Choroid plexus epithelial cell (primary cell): ENCODE results near the gene ASAP2.

Experiments
- DNase-seq: peaks from one replicate; pipeline ENCODE4 v3.0.0-alpha.2; 2010; ENCODE audit warnings: low read depth
- H3K4me3 ChIP-seq: 2 replicates; pipeline ENCODE4 v1.5.1; 2011; ENCODE audit warnings: low read depth, mild to moderate bottlenecking, control low read depth, low read length, moderate library complexity
- CTCF ChIP-seq: conservative IDR thresholded peaks from 2 replicates; pipeline ENCODE4 v1.5.1; 2011; ENCODE audit warnings: low read depth, mild to moderate bottlenecking, control low read depth, inconsistent platforms, low read length, moderate library complexity

The ASAP2 gene

GRCh38 chr2:9355716-9356115, 149.1 kb downstream of the ASAP2 start:
- no peak for DNase-seq
- TF ChIP-seq CTCF: no peak
- no peak overlapping the region for H3K4me3 ChIP-seq

- DNase-seq: no peak
- TF ChIP-seq CTCF: no peak
- no peak overlapping the region for H3K4me3 ChIP-seq
Observed at GRCh38 chr2:9356261-9356660, 149.6 kb downstream of the ASAP2 start.

- DNase-seq: no peak
- no peak overlapping the region for H3K4me3 ChIP-seq
- TF ChIP-seq CTCF: no peak
Observed at GRCh38 chr2:9358846-9359245, 152.2 kb downstream of the ASAP2 start.

- no peak for DNase-seq
- no peak for TF ChIP-seq CTCF
- no peak overlapping the region for H3K4me3 ChIP-seq
Observed at GRCh38 chr2:9359463-9359862, 152.9 kb downstream of the ASAP2 start.

GRCh38 chr2:9360110-9360509, 153.5 kb downstream of the ASAP2 start:
- H3K4me3 ChIP-seq: no peak overlapping the region
- TF ChIP-seq CTCF: no peak

DNA sequence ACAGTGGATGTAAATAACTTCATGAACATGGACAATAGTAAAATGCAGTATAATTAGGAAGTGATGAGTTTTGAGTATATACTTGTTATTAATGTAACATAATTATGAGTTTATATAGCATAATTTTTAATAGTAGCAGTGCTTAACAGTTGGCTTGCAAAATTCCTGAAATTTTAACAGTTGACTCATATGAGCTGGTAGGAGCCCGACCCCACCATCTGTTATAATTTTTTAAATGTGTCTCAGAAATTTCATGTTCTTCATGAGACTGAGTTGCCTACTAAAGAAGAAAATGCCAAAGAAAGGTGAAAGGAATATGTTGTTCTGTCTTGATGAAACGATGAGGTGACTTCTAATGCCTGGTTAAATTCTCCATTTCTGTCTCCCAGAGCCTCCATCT, 154.1 kb downstream of the ASAP2 start:
- peak; percentile 31 for DNase-seq
- no peak for TF ChIP-seq CTCF
- H3K4me3 ChIP-seq: no peak overlapping the region

More at GRCh38 chr2:9360110-9360509, 153.5 kb downstream of the ASAP2 start:
- no peak for DNase-seq

DNA sequence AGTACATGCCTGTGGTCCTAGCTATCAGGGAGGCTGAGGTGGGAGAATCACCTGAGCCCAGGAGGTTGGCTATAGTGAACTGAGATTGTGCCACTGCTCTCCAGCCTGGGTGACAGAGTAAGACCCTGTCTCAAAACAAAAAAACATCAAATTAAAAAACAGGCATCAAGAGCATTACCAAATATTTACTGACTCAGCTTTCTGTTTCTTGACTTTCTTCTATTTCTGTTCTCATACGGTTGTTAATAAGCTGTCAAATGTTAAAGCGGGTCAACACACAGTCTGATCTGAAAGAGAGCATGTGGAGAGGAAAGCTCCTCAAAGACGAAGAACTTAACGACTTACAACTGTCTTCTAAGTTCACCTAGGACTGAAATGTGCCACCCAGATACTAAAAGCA, 157.8 kb downstream of the ASAP2 start:
- DNase-seq: no peak
- no peak for TF ChIP-seq CTCF
- no peak overlapping the region for H3K4me3 ChIP-seq
